GM12892 (cell line): ENCODE data around the gene CHCHD3.

Experiments used
- POLR2A ChIP-seq: IDR thresholded peaks from 2 replicates; pipeline ENCODE4 v1.6.1; 2011; ENCODE audit warnings: low read depth, low read length, control low read depth
- POLR2AphosphoS5 ChIP-seq: IDR thresholded peaks from 2 replicates; pipeline ENCODE4 v1.6.1; 2011; ENCODE audit warnings: low read depth, low read length, control low read depth
- TAF1 ChIP-seq: IDR thresholded peaks from 2 replicates; pipeline ENCODE4 v1.6.1; 2011; ENCODE audit warnings: low read depth, mild to moderate bottlenecking, control low read depth, low read length, borderline replicate concordance

DNA sequence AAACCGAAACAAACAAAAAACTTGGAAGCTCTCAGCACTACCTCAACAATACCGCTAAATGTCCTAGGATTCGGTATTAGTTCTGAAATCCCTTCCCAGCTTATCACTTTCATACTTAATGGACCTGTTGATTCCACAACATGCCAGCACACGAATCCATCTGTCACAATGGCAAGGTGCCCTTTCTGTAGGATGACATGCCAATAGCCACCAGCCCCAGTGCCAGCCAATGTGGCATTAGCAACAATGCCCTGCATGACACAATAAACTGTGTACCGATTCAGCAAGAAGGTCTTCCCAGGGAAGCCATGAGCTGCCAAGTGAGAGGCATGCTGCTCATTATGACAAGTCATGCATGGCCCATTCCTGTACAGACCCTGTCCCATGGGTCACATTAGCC lies 35.6 kb upstream of the CHCHD3 start:
- TF ChIP-seq POLR2AphosphoS5, result no peak
- no peak for TF ChIP-seq TAF1
- no peak for TF ChIP-seq POLR2A
